Measurements from ENCODE around the gene FAM120A. TPM values are rescaled to one million over a fixed set of nuclear protein-coding genes. Genes with fewer than 3 reads are reported as not detected.

FAM120A gene
- polyA plus RNA-seq, 4 donors, result 69.7 to 81.0 (median 78.6) TPM

- DNase-seq (ENCODE audit: low read depth in 4 of 4, low spot score in 2 of 4), result no peak
Measured at GRCh38 chr9:93606187-93606586, 154.7 kb downstream of the FAM120A start.

GRCh38 chr9:93610206-93610605, 158.7 kb downstream of the FAM120A start:
- DNase-seq (ENCODE audit: low read depth in 4 of 4, low spot score in 2 of 4), result no peak

GRCh38 chr9:93612052-93612795, 160.7 kb downstream of the FAM120A start:
- DNase-seq (ENCODE audit: low read depth in 4 of 4, low spot score in 2 of 4), result no peak

GRCh38 chr9:93612796-93613154, 161.3 kb downstream of the FAM120A start:
- no peak for DNase-seq (ENCODE audit: low read depth in 4 of 4, low spot score in 2 of 4)

DNA sequence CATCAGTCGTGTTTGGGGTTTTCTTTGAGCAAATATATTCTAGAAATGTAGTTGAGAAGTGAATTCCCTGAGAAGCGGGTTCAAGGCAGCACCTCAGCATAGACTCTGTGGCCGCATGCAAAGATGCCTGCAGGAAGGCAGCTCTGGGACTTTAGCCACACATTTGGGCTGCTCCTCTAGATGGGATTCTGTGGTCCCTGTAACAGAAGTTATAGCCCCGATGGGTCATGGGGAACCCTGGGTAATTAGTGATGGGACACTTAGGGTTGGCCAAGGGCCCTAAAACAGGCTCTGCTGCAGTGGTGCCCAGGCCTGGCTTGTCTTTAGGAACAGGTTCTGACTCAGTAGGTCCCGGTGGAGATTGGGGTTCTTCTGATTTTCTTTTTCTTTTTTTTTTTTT, 161.7 kb downstream of the FAM120A start:
- no peak for DNase-seq (ENCODE audit: low read depth in 4 of 4, low spot score in 2 of 4)

DNA sequence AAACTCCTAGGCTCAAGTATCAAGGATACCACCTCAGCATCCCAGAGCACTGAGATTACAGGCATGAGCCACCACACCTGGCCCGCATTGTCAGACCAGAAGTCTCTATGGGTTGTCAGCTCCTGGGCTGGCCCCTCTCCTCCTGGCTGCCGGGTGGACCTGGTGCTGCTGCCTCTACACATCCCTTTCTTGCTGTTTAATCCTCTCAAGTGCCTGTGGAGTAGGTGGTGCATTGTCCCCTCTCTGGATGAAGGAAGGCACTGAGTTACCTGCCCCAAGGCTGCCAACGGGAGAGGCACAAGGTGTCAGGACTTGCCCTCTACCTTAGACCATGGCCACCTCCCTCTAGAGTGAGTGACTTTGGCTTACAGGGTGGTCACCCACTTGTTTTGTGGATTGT, 162.3 kb downstream of the FAM120A start:
- no peak for DNase-seq (ENCODE audit: low read depth in 4 of 4, low spot score in 2 of 4)

GRCh38 chr9:93614830-93615468, 163.5 kb downstream of the FAM120A start:
- DNase-seq (ENCODE audit: low read depth in 4 of 4, low spot score in 2 of 4), result no peak

Other genes starting within 250 kb of the FAM120A start
- gene FAM120AOS, start 1.9 kb downstream of the FAM120A start, polyA plus RNA-seq (ENCODE audit: insufficient read length in 4 of 4), result 10 to 100 TPM; 58.6 to 65.5 (median 62.9) TPM
- gene PHF2, start 124.9 kb downstream of the FAM120A start, polyA plus RNA-seq (ENCODE audit: insufficient read length in 4 of 4), result 10 to 100 TPM; 32.9 to 45.3 (median 42.5) TPM